HepG2 (cell line): ENCODE measurements around the gene NEDD4L. TPM values are rescaled to one million over a fixed set of nuclear protein-coding genes. Genes with fewer than 3 reads are reported as not detected.
A peak's percentile ranks its signal among the peaks of the same experiment; 100 is the strongest.

ENCODE experiments used
- ATAD3A ChIP-seq: sonication (generic); formaldehyde crosslinking; IDR thresholded peaks from 2 replicates; pipeline ENCODE4 v1.4.0; 2020; ENCODE audit warnings: missing genetic modification reagents
- BORCS8-MEF2B ChIP-seq: sonication (generic); formaldehyde crosslinking; IDR thresholded peaks from 2 replicates; pipeline ENCODE4 v1.8.0; 2022; ENCODE audit warnings: mild to moderate bottlenecking, missing genetic modification reagents
- CCAR2 ChIP-seq: fragments of 200-400 bp; formaldehyde crosslinking; optimal IDR thresholded peaks from 2 replicates; pipeline ENCODE3; 2018; ENCODE audit warnings: low read depth, mild to moderate bottlenecking, low read length, moderate library complexity
- DZIP1 ChIP-seq: sonication (generic); formaldehyde crosslinking; IDR thresholded peaks from 2 replicates; pipeline ENCODE4 v1.5.0; 2020; ENCODE audit warnings: mild to moderate bottlenecking, missing genetic modification reagents
- HNRNPL ChIP-seq: fragments of 200-400 bp; formaldehyde crosslinking; IDR thresholded peaks from 2 replicates; pipeline ENCODE4 v1.6.1; 2017; ENCODE audit warnings: mild to moderate bottlenecking, low read depth, low read length
- PAF1 ChIP-seq: IDR thresholded peaks from 2 replicates; pipeline ENCODE4 v1.6.1; 2016; ENCODE audit warnings: missing genetic modification reagents, missing compliant biosample characterization
- POLR2G ChIP-seq: fragments of 200-400 bp; formaldehyde crosslinking; IDR thresholded peaks from 2 replicates; pipeline ENCODE4 v1.6.1; 2018; ENCODE audit warnings: mild to moderate bottlenecking, low read depth, low read length, moderate library complexity
- RBM22 ChIP-seq: fragments of 200-400 bp; formaldehyde crosslinking; optimal IDR thresholded peaks from 2 replicates; pipeline ENCODE3; 2017; ENCODE audit warnings: mild to moderate bottlenecking, low read length, moderate library complexity
- THAP11 ChIP-seq: IDR thresholded peaks from 2 replicates; pipeline ENCODE4 v1.6.1; 2016; ENCODE audit warnings: missing biosample characterization, missing genetic modification reagents
- ZFP36L2 ChIP-seq: sonication (generic); formaldehyde crosslinking; IDR thresholded peaks from 2 replicates; pipeline ENCODE4 v1.4.0; 2020; ENCODE audit warnings: missing genetic modification reagents
- ZNF205 ChIP-seq: IDR thresholded peaks from 2 replicates; pipeline ENCODE4 v1.6.1; 2018; ENCODE audit warnings: missing biosample characterization, missing genetic modification reagents
- ZNF280D ChIP-seq: sonication (generic); formaldehyde crosslinking; IDR thresholded peaks from 2 replicates; pipeline ENCODE4 v1.5.1; 2020; ENCODE audit warnings: mild to moderate bottlenecking, missing genetic modification reagents
- ZNF407 ChIP-seq: sonication (generic); formaldehyde crosslinking; IDR thresholded peaks from one replicate; pipeline ENCODE4 v1.5.1; 2020; ENCODE audit warnings: mild to moderate bottlenecking, missing genetic modification reagents; ENCODE audit errors: not compliant biosample characterization
- ZNF446 ChIP-seq: sonication (generic); formaldehyde crosslinking; IDR thresholded peaks from 2 replicates; pipeline ENCODE4 v1.5.0; 2020; ENCODE audit warnings: mild to moderate bottlenecking, missing genetic modification reagents
- polyA plus RNA-seq, 8 experiments: library from polyadenylated mRNA; depleted of rRNA in 3 of 8; stranded (reverse) in 7 of 8; unstranded in 1 of 8; fragments of >200 nt; fragmentation: Illumina TruSeq in 4 of 8; extraction: Trizol in 4 of 8; gene quantifications; 2 replicates each; pipeline versions ENCODE4 v1.2.1 to v1.2.3, GENCODE V29; 2011 to 2016; ENCODE audit warnings: low read depth in 4 of 8, missing spikeins in 1 of 8, mixed read lengths in 1 of 8; ENCODE audit not compliant: insufficient read depth in 1 of 8
- total RNA-seq, 5 experiments: library from RNA; depleted of rRNA; stranded (reverse); fragments of >200 nt; fragmentation: Illumina TruSeq; extraction: Trizol; gene quantifications; 2 replicates each; pipeline ENCODE4 v1.2.3, GENCODE V29; 2016; ENCODE audit warnings: low read depth in 1 of 5

The NEDD4L gene
- total and polyA plus RNA-seq, 2 of the 13 experiments (the other 11 are each of a cell fraction or from before 2014, with no cell fraction given): 168 to 390 TPM

GRCh38 chr18:58403799-58404455, 359.9 kb downstream of the NEDD4L start (continued):
- TF ChIP-seq DZIP1 (CRISPR knock-in tag) (no peak), ATAD3A (CRISPR knock-in tag) (no peak), ZNF280D (no peak), BORCS8-MEF2B (CRISPR knock-in tag) (no peak), ZFP36L2 (CRISPR knock-in tag) (no peak), ZNF446 (CRISPR knock-in tag) (0 out of 2 replicates have a peak, but pooled peaks have one; percentile 37), POLR2G (peak; percentile 15; the same call in 1 of the 2 replicates), THAP11 (no peak), RBM22 (peak; percentile 14), ZNF407 (no peak), CCAR2 (no peak), ZNF205 (no peak), PAF1 (CRISPR knock-in tag) (0 out of 2 replicates have a peak, but pooled peaks have one; percentile 23), HNRNPL (0 out of 2 replicates have a peak, but pooled peaks have one; percentile 71)
